Activated T-helper 1 cell treated with anti-CD3 and anti-CD28 coated beads, Interleukin-12 subunit alpha, Interleukin-12 subunit beta, Interleukin-2, Interleukin-4 antibody, amounts not matched to agents 30 ng/mL and 10 ng/mL and 1 ng/mL, durations not matched to agents 14 hours and 24 hours and 36 hours (primary cell): ENCODE results near the gene PLCB2. TPM values are rescaled to one million over a fixed set of nuclear protein-coding genes. Genes with fewer than 3 reads are reported as not detected.

Source experiments
- DNase-seq: peaks from one replicate; pipeline ENCODE4 v3.0.0; 2021; ENCODE audit warnings: low spot score
- H3K27ac Mint-ChIP-seq: one replicate; pipeline ENCODE4 v1.8.0; 2021; ENCODE audit warnings: mild to moderate bottlenecking, mixed read lengths
- H3K27me3 Mint-ChIP-seq: one replicate; pipeline ENCODE4 v1.8.0; 2022; ENCODE audit warnings: mild to moderate bottlenecking, moderate library complexity, mixed read lengths; ENCODE audit not compliant: insufficient read depth
- H3K36me3 Mint-ChIP-seq: one replicate; pipeline ENCODE4 v1.8.0; 2021; ENCODE audit warnings: low read depth, mixed read lengths
- H3K4me1 Mint-ChIP-seq: one replicate; pipeline ENCODE4 v1.8.0; 2021; ENCODE audit warnings: low read depth, mixed read lengths
- H3K4me3 Mint-ChIP-seq: one replicate; pipeline ENCODE4 v1.8.0; 2021; ENCODE audit warnings: mild to moderate bottlenecking, moderate library complexity, mixed read lengths
- H3K9me3 Mint-ChIP-seq: one replicate; pipeline ENCODE4 v1.8.0; 2021; ENCODE audit warnings: mixed read lengths
- intact Hi-C: fragments of 100-400 bp; cut with micrococcal nuclease; formaldehyde crosslinking; loops from one replicate; pipeline ENCODE4 v1.15.1; 2024
- total RNA-seq: library from RNA; stranded (reverse); gene quantifications from 2 replicates; pipeline ENCODE4 v1.2.3, GENCODE V29; 2022

Gene PLCB2
- total RNA-seq, 1 donor from 2014 or later, result 88.5 TPM

DNA sequence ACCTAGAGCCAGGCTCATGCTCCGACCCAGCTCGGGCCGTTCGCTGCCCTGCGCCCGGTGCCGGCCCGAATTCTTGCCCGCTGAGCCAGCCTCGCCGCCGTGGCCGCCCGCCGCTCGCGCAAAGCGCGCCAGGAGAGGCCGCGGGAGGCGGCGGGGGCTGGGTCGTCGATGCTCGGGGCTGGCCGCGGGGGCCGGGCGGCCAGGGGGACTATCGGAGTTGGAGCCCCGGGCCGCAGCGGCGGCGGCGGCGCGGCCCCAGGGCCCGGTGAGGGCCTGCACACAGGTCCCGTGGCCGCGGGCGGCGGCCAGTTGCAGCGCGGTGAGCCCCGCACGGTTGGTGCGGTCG, 26.0 kb downstream of the PLCB2 start:
- no peak for DNase-seq
- Mint-ChIP-seq H3K4me1 (peaks cover 5% of the 10 kb centered on the region), H3K36me3 (peaks cover 6% of the 10 kb centered on the region), H3K9me3 (no peaks in the 10 kb centered on the region), H3K4me3 (no peak overlapping the region), H3K27me3 (peaks cover 51% of the 10 kb centered on the region), H3K27ac (no peak overlapping the region)
- intact Hi-C loops, result no loop called here

GRCh38 chr15:40281057-40281800, 26.5 kb downstream of the PLCB2 start:
- DNase-seq, result no peak
- H3K27me3 Mint-ChIP-seq, result peaks cover 55% of the 10 kb centered on the region
- H3K27ac Mint-ChIP-seq, result peak overlapping the region; percentile 40
- intact Hi-C loops, result no loop called here
- no peaks in the 10 kb centered on the region for H3K9me3 Mint-ChIP-seq
- H3K36me3 Mint-ChIP-seq, result peaks cover 6% of the 10 kb centered on the region
- H3K4me3 Mint-ChIP-seq, result peak overlapping the region; percentile 71
- peaks cover 5% of the 10 kb centered on the region for H3K4me1 Mint-ChIP-seq

- Mint-ChIP-seq H3K4me3 (peak overlapping the region; percentile 71), H3K4me1 (peaks cover 5% of the 10 kb centered on the region), H3K36me3 (peaks cover 6% of the 10 kb centered on the region), H3K27me3 (peaks cover 55% of the 10 kb centered on the region), H3K27ac (peak overlapping the region; percentile 40), H3K9me3 (no peaks in the 10 kb centered on the region)
- intact Hi-C loops, result no loop called here
- DNase-seq, result no peak
Measured at GRCh38 chr15:40280260-40281056, 27.3 kb downstream of the PLCB2 start.

- Mint-ChIP-seq H3K27ac (no peak overlapping the region), H3K9me3 (no peaks in the 10 kb centered on the region), H3K4me1 (peaks cover 5% of the 10 kb centered on the region), H3K36me3 (peaks cover 6% of the 10 kb centered on the region), H3K4me3 (no peak overlapping the region), H3K27me3 (peaks cover 57% of the 10 kb centered on the region)
- peak; percentile 60 for DNase-seq
- intact Hi-C loops, result loop anchor here (1.0 kb wide), 3 partner anchors 31 to 143 kb away; no protein-coding TSS in a partner anchor
Measured at GRCh38 chr15:40279437-40280141, 28.1 kb downstream of the PLCB2 start.

DNA sequence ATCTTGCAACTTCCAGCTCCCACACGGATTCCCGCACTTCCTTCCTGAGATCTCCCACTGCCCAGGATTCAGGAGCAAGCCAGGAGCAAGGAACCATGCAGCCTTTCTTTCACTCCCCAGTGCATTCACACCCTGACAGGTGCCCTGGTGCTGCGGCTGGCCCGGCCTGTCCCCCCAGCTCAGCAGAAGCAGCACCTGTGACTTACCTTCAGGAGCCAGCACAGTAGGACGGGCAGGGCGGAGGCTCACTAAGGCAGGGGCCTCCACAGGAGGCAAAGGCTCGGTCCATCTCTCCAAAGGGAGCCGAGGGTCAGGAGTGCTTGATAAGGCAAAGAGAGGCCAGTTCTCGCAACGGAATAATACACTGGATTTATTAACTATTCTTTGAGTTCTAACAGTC, 29.7 kb downstream of the PLCB2 start:
- no peak for DNase-seq
- H3K27me3 Mint-ChIP-seq, result peaks cover 45% of the 10 kb centered on the region
- H3K36me3 Mint-ChIP-seq, result no peaks in the 10 kb centered on the region
- peaks cover 5% of the 10 kb centered on the region for H3K4me1 Mint-ChIP-seq
- no peak overlapping the region for H3K4me3 Mint-ChIP-seq
- H3K27ac Mint-ChIP-seq, result no peak overlapping the region
- no peaks in the 10 kb centered on the region for H3K9me3 Mint-ChIP-seq
- intact Hi-C loops, result no loop called here

DNA sequence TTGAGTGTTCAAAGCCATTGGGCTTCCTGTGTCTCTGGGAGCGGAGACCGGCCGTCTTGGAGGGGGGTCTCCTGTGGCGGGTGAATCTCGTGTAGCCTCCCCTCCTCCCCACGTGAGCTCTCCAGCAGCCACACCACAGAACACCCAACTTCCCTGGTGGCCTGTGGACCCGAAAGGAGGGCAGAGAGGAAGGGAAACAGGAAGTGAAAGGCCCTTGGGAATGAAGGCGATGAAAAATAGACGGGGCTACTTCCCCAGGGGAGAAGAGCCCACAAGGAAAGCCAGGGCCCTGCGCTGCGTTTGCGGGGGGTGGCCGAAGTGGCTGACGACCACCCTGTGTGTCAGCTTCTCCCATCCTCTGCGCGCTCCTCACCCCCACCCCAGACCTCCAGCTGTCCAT, 30.3 kb downstream of the PLCB2 start:
- intact Hi-C loops, result no loop called here
- Mint-ChIP-seq H3K27me3 (peaks cover 45% of the 10 kb centered on the region), H3K27ac (no peak overlapping the region), H3K36me3 (no peaks in the 10 kb centered on the region), H3K9me3 (no peaks in the 10 kb centered on the region), H3K4me1 (peaks cover 5% of the 10 kb centered on the region), H3K4me3 (no peak overlapping the region)
- DNase-seq, result no peak

DNA sequence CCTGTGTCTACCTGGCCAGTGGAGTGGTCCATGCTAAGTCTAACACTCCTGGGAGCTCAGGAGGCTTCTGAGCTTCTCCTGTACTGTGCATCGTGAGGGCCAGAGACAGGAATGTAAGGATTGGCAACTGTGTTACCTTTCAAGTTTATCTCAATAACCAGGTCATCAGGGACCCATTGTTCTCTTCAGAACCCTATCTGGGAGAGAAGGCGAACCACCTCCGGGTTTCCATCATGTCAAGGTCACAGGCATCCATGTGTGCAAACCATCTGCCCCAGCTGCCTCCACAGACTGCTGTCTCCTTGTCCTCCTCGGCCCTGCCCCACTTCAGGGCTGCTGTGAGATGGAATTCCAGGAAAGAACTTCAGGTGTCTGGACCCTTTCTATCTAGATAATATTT, 30.8 kb downstream of the PLCB2 start:
- Mint-ChIP-seq H3K4me1 (peaks cover 5% of the 10 kb centered on the region), H3K36me3 (no peaks in the 10 kb centered on the region), H3K27ac (no peak overlapping the region), H3K4me3 (no peak overlapping the region), H3K9me3 (no peaks in the 10 kb centered on the region), H3K27me3 (peaks cover 45% of the 10 kb centered on the region)
- intact Hi-C loops, result no loop called here
- DNase-seq, result no peak

DNA sequence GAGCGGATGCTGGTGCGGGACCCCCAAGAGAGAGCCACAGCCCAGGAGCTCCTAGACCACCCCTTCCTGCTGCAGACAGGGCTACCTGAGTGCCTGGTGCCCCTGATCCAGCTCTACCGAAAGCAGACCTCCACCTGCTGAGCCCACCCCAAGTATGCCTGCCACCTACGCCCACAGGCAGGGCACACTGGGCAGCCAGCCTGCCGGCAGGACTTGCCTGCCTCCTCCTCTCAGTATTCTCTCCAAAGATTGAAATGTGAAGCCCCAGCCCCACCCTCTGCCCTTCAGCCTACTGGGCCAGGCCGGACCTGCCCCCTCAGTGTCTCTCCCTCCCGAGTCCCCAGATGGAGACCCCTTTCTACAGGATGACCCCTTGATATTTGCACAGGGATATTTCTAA, 31.8 kb downstream of the PLCB2 start:
- Mint-ChIP-seq H3K36me3 (no peaks in the 10 kb centered on the region), H3K4me1 (peaks cover 5% of the 10 kb centered on the region), H3K27ac (no peak overlapping the region), H3K27me3 (peaks cover 42% of the 10 kb centered on the region), H3K9me3 (no peaks in the 10 kb centered on the region), H3K4me3 (no peak overlapping the region)
- DNase-seq, result no peak
- intact Hi-C loops, result no loop called here

GRCh38 chr15:40275523-40275922, 32.2 kb downstream of the PLCB2 start:
- Mint-ChIP-seq H3K4me3 (no peak overlapping the region), H3K4me1 (peaks cover 5% of the 10 kb centered on the region), H3K9me3 (no peaks in the 10 kb centered on the region), H3K27ac (peak overlapping the region; percentile 23), H3K27me3 (peaks cover 38% of the 10 kb centered on the region), H3K36me3 (no peaks in the 10 kb centered on the region)
- intact Hi-C loops, result no loop called here
- DNase-seq, result no peak

DNA sequence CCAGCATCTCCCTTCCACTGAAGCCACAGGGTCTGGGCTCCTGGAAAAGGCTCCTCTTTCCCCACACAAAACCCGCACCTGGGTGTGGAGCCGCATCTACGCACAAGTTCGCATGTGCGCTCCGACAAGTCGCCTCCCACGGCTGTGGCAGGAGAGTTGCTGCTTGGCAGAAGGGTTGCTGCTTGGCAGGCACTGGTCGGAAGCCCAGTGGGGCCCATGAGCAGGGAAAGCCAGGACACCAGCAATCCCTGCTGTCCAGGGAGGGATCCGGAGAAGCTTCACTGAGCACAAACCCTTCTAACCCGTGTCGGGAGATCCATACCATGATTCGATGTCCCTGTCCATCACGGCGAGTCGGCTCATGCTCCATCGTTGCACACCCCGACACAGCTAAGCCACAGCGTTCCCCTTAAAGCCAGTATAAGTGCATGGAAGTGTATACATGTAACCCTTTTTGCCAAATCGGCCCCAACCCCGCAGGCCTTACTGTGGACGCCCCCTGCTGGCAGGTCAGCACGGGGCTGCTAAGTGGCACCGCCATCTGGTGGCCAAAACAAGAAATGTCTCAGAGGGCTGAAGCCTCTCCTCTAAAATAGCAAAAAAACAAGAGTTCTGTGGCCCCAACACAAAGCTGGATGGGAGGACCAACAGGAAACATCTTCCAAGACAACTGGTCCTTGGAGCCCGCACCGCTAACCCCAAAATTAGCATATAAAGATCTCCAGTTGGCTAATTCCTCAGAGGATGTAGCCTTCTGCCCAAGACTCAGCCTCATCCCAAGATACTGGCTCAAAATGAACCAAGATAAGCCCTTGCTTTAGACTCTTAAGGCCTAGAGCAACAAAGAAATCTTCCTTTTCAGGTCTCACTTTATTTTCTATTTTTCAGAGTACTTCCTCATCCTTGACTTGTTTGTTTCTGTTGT, 33.1 kb downstream of the PLCB2 start:
- H3K27me3 Mint-ChIP-seq, result peaks cover 31% of the 10 kb centered on the region
- intact Hi-C loops, result loop anchor here (1.0 to 5.0 kb wide), 8 partner anchors 36 to 488 kb away; partner anchors contain the start of genes BMF and SRP14
- H3K4me3 Mint-ChIP-seq, result no peak overlapping the region
- no peak overlapping the region for H3K27ac Mint-ChIP-seq
- H3K4me1 Mint-ChIP-seq, result peaks cover 5% of the 10 kb centered on the region
- H3K36me3 Mint-ChIP-seq, result no peaks in the 10 kb centered on the region
- DNase-seq, result peak; percentile 83
- H3K9me3 Mint-ChIP-seq, result no peaks in the 10 kb centered on the region

GRCh38 chr15:40273428-40273827, 34.3 kb downstream of the PLCB2 start:
- Mint-ChIP-seq H3K36me3 (no peaks in the 10 kb centered on the region), H3K27ac (no peak overlapping the region), H3K4me3 (no peak overlapping the region), H3K27me3 (peaks cover 20% of the 10 kb centered on the region), H3K4me1 (no peaks in the 10 kb centered on the region), H3K9me3 (no peaks in the 10 kb centered on the region)
- DNase-seq, result no peak
- intact Hi-C loops, result loop anchor here (5.0 kb wide), 2 partner anchors 166 to 386 kb away; partner anchors contain the start of gene BMF

DNA sequence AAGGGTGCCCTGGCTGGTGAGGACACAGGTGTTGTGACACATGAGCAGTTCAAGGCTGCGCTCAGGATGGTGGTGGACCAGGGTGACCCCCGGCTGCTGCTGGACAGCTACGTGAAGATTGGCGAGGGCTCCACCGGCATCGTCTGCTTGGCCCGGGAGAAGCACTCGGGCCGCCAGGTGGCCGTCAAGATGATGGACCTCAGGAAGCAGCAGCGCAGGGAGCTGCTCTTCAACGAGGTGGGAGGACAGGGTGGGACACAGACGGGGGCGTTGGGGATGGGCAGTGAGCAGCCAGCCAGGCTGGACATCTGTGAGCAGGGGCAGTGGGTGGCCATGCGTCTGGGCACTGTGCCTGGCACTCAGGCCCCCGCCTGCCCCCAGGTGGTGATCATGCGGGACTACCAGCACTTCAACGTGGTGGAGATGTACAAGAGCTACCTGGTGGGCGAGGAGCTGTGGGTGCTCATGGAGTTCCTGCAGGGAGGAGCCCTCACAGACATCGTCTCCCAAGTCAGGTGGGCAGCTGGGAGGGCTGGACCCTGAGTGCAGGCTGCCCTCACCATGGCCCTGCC, 35.2 kb downstream of the PLCB2 start:
- H3K36me3 Mint-ChIP-seq, result no peaks in the 10 kb centered on the region
- peaks cover 13% of the 10 kb centered on the region for H3K27me3 Mint-ChIP-seq
- no peak overlapping the region for H3K4me3 Mint-ChIP-seq
- H3K9me3 Mint-ChIP-seq, result no peaks in the 10 kb centered on the region
- H3K4me1 Mint-ChIP-seq, result no peaks in the 10 kb centered on the region
- intact Hi-C loops, result loop anchor here (5.0 kb wide), 2 partner anchors 165 to 385 kb away; partner anchors contain the start of gene BMF
- H3K27ac Mint-ChIP-seq, result no peak overlapping the region
- DNase-seq, result no peak
